ENCODE results near the gene OR7G2. TPM values are rescaled to one million over a fixed set of nuclear protein-coding genes. Genes with fewer than 3 reads are reported as not detected.
"Not testable (repeated sequence)": the region's sequence is repeated elsewhere in the genome, so short reads cannot be mapped to it uniquely, and the experiment has no call there.

The OR7G2 gene
- total RNA-seq, 4 donors from 2014 or later: not detected

- WGBS: 13% methylated on average over 8 of the region's 8 CpGs
- Histone ChIP-seq H3K36me3 (no peaks in the 10 kb centered on the region), H3K4me3 (no peak overlapping the region), H3K4me1 (no peaks in the 10 kb centered on the region), H3K27ac (peak overlapping the region; percentile 45), H3K9me3 (no peaks in the 10 kb centered on the region), H3K27me3 (peaks cover 3% of the 10 kb centered on the region)
- DNase-seq (ENCODE audit: low spot score in 2 of 2): no peak
- TF ChIP-seq CTCF (IDR thresholded peaks at IDR 0.05) (no peak), EP300 (IDR thresholded peaks at IDR 0.05) (no peak), POLR2AphosphoS5 (IDR thresholded peaks at IDR 0.05) (no peak), POLR2A (IDR thresholded peaks at IDR 0.05) (no peak)
Measured at GRCh38 chr19:9054765-9055164, 52.5 kb downstream of the OR7G2 start.

- Histone ChIP-seq H3K27ac (no peak overlapping the region), H3K27me3 (peaks cover 3% of the 10 kb centered on the region), H3K9me3 (no peaks in the 10 kb centered on the region), H3K36me3 (no peaks in the 10 kb centered on the region), H3K4me1 (no peaks in the 10 kb centered on the region), H3K4me3 (no peak overlapping the region)
- no peak for DNase-seq (ENCODE audit: low spot score in 2 of 2)
- 69% methylated on average over 8 of the region's 8 CpGs for WGBS
- TF ChIP-seq POLR2A (IDR thresholded peaks at IDR 0.05) (no peak), EP300 (IDR thresholded peaks at IDR 0.05) (no peak), POLR2AphosphoS5 (IDR thresholded peaks at IDR 0.05) (no peak)
Measured at GRCh38 chr19:9054207-9054606, 53.1 kb downstream of the OR7G2 start.

- H3K9me3 ChIP-seq; H3K36me3 ChIP-seq; DNase-seq (ENCODE audit: low spot score in 2 of 2); H3K27ac ChIP-seq; H3K4me1 ChIP-seq; H3K27me3 ChIP-seq; H3K4me3 ChIP-seq: not testable (repeated sequence)
- WGBS: 98% methylated on average over 6 of the region's 6 CpGs
Measured at GRCh38 chr19:9053674-9054073, 53.6 kb downstream of the OR7G2 start.

GRCh38 chr19:9052894-9053293 lies 54.4 kb downstream of the OR7G2 start:
- TF ChIP-seq POLR2A (IDR thresholded peaks at IDR 0.05) (no peak), CTCF (IDR thresholded peaks at IDR 0.05) (no peak), POLR2AphosphoS5 (IDR thresholded peaks at IDR 0.05) (no peak)
- Histone ChIP-seq H3K9me3 (no peaks in the 10 kb centered on the region), H3K4me3 (no peak overlapping the region), H3K36me3 (no peaks in the 10 kb centered on the region), H3K4me1 (no peaks in the 10 kb centered on the region), H3K27me3 (peaks cover 3% of the 10 kb centered on the region), H3K27ac (no peak overlapping the region)
- DNase-seq (ENCODE audit: low spot score in 2 of 2): no peak
- whole genome bisulfite sequencing: 93% methylated on average over 4 of the region's 4 CpGs

Other genes with a start within 250 kb of the OR7G2 start
- under 1 TPM; under 0.01 to 0.91 (median 0.21) TPM for gene MUC16, start 97.1 kb downstream of the OR7G2 start, total RNA-seq
- not detected for gene OR1M1, start 20.4 kb downstream of the OR7G2 start, total RNA-seq
- gene OR7G1, start 8.3 kb upstream of the OR7G2 start, total RNA-seq: not detected
- gene OR7G3, start 19.5 kb upstream of the OR7G2 start, total RNA-seq: not detected
- 10 to 100 TPM; 18.9 to 35.8 (median 28.0) TPM for gene ZNF317, start 32.9 kb upstream of the OR7G2 start, total RNA-seq
- gene OR7D2, start 71.5 kb upstream of the OR7G2 start, total RNA-seq: not detected
- not detected for gene OR7D4, start 112.1 kb upstream of the OR7G2 start, total RNA-seq
- gene OR7E24, start 143.5 kb upstream of the OR7G2 start, total RNA-seq: not detected
- 10 to 100 TPM; 13.6 to 23.5 (median 14.8) TPM for gene ZNF699, start 202.4 kb upstream of the OR7G2 start, total RNA-seq
- gene ZNF559, start 216.7 kb upstream of the OR7G2 start, total RNA-seq: 10 to 100 TPM; 11.2 to 19.0 (median 12.4) TPM

Data from suprapubic skin (tissue), 4 donors.